Activated T-cell treated with anti-CD3 and anti-CD28 coated beads for 24 hours (primary cell): Measurements from ENCODE around the gene VANGL2.

Source experiments
- DNase-seq: peaks from one replicate; pipeline ENCODE4 v3.0.0-alpha.2; 2020; ENCODE audit warnings: low read depth

Gene VANGL2

DNA sequence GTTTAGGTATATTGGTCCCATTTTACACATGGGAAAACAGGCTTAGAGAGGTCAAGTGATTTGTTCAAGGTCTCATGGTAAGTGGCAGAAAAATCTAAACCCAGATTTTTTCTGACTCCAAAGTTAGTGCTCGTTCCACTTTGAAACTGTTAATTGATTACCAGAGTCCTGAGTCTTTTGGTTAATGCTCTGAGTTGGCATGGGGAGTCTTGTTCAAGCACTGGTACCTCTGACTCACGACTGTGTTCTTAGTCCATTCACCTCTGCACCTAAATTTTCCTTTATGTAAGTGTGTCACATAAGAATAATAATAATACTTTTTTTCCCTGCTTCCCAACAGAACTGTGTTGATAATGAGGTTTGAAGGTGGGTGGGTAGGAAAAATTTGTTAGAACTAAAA is 59.3 kb downstream of the VANGL2 start:
- no peak for DNase-seq

- no peak for DNase-seq
Measured at GRCh38 chr1:160460214-160460642, 59.9 kb downstream of the VANGL2 start.

DNA sequence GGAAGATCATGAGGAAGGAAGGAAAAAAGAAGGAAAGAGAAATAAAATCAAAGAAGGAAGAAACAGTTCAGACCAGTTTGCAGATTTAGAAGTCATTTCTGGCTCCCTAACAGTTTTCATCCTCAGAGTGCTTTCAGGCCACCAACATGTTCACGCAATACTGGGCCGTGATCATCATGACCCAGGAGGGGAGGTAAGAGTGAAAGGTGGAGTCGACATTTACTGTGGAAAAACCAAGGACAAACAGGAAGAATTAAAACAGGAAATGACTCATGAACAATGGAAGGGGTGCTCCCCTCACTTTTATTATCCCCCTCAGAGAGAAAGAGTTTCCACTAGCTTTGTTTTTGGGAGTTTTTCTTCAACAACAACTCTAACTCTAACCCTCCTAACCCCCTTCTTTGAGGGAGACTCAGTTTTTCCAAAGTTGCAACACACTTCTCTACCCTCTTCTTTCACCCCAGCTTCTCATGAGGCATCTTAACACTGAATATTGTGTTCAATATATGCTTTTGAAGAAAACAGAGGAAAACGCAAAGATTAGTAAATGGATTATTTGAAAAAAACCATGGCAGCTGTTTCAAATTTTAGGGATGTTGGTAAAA is 60.4 kb downstream of the VANGL2 start:
- peak; percentile 24 for DNase-seq

GRCh38 chr1:160465123-160465522 is 64.8 kb downstream of the VANGL2 start:
- no peak for DNase-seq

DNA sequence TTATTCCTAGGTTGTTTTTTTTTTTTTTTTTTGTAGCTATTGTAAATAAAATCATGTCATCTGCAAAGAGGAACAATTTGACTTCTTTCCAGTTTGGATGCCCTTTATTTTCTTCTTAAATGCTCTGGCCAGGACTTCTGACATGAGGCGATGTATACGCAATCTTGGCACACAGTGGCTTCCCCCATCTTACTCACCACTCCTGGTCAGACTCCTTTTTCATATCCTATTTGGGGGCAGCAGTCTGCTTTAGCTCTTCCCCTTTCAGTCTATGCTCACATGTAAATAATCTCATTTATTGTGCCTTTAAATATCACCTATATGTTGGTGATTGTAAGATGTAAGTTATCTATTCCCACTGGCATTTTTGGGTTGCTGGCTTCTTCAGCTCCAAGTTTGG is 66.6 kb downstream of the VANGL2 start:
- no peak for DNase-seq

DNA sequence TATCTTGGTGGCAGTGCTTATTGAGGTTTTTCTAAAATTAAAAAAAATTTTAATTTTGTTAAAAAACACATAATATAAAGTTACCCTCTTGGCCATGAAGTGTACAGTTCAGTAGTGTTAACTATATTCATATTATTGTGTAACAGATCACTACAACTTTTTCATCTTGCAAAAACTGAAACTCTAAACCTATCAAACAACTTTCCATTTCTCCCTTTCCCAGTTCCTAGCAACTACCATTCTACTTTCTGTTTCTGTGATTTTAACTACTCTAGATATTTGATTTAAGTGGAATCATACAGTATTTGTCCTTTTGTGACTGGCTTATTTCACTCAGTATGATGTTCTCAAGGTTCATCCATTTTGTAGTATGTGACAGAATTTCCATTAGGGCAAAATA is 67.2 kb downstream of the VANGL2 start:
- DNase-seq: no peak

GRCh38 chr1:160471253-160471652 is 70.9 kb downstream of the VANGL2 start:
- no peak for DNase-seq

DNA sequence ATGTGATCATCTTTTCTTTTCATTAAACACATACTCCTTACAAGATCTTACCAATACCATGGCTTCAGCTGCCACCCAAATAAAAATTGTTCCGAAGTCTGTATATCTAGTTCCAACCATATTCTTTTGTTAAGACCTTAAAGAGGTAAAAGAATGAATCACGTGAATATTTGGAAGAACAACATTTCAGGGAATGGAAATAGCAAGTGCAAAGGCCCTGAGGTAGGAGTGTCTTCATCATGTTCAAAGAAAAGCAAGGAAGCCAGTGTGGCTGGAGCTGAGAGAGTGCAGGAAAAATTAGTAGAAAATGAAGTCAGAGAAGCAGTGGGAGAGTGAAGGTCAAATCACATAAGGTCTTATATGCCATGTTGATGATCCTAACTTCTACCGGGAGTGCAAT is 71.7 kb downstream of the VANGL2 start:
- no peak for DNase-seq

GRCh38 chr1:160474392-160475242 is 74.3 kb downstream of the VANGL2 start:
- no peak for DNase-seq
